ENCODE results near the gene TNK2. TPM values are rescaled to one million over a fixed set of nuclear protein-coding genes. Genes with fewer than 3 reads are reported as not detected.

TNK2 gene
- polyA plus RNA-seq, 3 donors, result 0.84 to 131 (median 1.8) TPM

GRCh38 chr3:195850857-195851543 lies 57.4 kb downstream of the TNK2 start:
- Histone ChIP-seq H3K27me3 (ENCODE audit: control insufficient read depth in 2 of 2, insufficient read depth in 2 of 2, low read length in 2 of 2) (peaks cover 2 to 17% of the 10 kb centered on the region in 2 donors), H3K4me3 (replicated peaks in 1 of 3; ENCODE audit: low read depth in 2 of 3, low read length in 3 of 3) (peak overlapping the region in 1 of 3 experiments; percentile 13), H3K4me2 (replicated peaks; ENCODE audit: extremely low read depth, low read length, poor library complexity, severe bottlenecking) (peak overlapping the region; percentile 57), H2AFZ (ENCODE audit: insufficient read depth, low read depth, low read length, poor library complexity, severe bottlenecking) (peak overlapping the region; percentile 7), H3K27ac (ENCODE audit: low read depth in 1 of 2, low read length in 2 of 2) (no peak overlapping the region), H3K9ac (ENCODE audit: insufficient read depth, low read length, poor library complexity, severe bottlenecking) (no peak overlapping the region), H3K4me1 (ENCODE audit: control insufficient read depth in 1 of 2, insufficient read depth in 2 of 2, low read length in 2 of 2) (peaks cover 0 to 6% of the 10 kb centered on the region in 2 donors), H3K36me3 (replicated peaks in 1 of 2; ENCODE audit: control insufficient read depth in 1 of 2, insufficient read depth in 2 of 2, low read length in 2 of 2) (no peaks in the 10 kb centered on the region), H3K79me2 (ENCODE audit: insufficient read depth, low read length) (no peaks in the 10 kb centered on the region), H4K20me1 (ENCODE audit: insufficient read depth, low read length) (no peaks in the 10 kb centered on the region), H3K9me3 (replicated peaks in 1 of 2; ENCODE audit: control insufficient read depth in 1 of 2, insufficient read depth in 1 of 2, low read length in 2 of 2) (no peaks in the 10 kb centered on the region)
- Mint-ChIP-seq H3K9me3 (peaks cover 0 to 3% (median 0%) of the 10 kb centered on the region in 7 donors), H3K36me3 (no peaks in the 10 kb centered on the region), H3K27ac (no peak overlapping the region), H3K4me3 (peak overlapping the region in 1 of 2 donors; percentile 84), H3K27me3 (ENCODE audit: low read depth in 3 of 3) (peaks cover 18 to 21% (median 19%) of the 10 kb centered on the region in 3 donors), H3K4me1 (peaks cover 13% of the 10 kb centered on the region)
- DNase-seq, result peak; percentile 88 to 89 (median 88)
- 9% methylated on average over 30 of the region's 31 CpGs for WGBS (ENCODE audit: insufficient coverage)
- intact Hi-C loops (cut with micrococcal nuclease), result no loop called here
- peak; percentile 100 for TF ChIP-seq CTCF (IDR thresholded peaks at IDR 0.05)

DNA sequence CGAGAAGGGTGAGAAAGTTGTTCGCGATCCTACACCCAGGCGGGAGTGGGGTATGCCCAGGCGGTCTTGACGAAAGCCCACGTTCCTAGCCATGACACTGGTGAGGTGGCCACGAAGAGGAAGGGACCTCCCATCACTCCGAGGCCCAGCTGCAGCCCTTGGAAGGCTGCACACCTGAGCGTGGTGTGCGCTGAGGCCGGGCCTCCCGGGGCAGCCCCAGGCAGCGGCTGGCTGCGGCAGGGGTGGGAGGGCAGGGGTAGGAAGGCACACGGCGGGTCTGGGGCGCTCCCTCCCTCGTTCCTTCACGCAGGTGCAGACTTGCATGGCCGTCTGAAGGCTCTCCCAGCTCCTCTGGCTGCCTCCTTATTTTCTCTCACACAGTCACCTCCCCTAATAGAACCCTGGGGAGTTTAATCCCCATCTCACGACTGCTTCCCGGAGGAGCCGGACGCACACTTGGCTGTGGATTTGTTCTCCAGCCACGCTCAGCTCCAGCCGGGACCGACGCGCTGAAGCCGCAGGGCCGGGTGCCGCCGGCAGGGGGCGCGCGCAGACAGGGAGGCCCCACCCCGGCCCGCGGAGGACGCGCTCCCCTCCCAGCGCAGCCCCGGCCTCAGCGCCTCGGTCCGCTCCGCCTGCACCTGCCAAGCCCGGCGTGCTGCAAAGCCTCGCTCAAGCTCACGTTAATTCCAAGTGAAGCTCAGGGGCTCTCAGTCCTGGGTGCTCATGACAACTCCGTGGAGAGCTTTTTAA lies 58.9 kb downstream of the TNK2 start:
- Histone ChIP-seq H3K4me3 (replicated peaks in 1 of 3; ENCODE audit: low read depth in 2 of 3, low read length in 3 of 3) (no peak overlapping the region), H3K4me2 (replicated peaks; ENCODE audit: extremely low read depth, low read length, poor library complexity, severe bottlenecking) (no peak overlapping the region), H3K9me3 (replicated peaks in 1 of 2; ENCODE audit: control insufficient read depth in 1 of 2, insufficient read depth in 1 of 2, low read length in 2 of 2) (no peaks in the 10 kb centered on the region), H3K4me1 (ENCODE audit: control insufficient read depth in 1 of 2, insufficient read depth in 2 of 2, low read length in 2 of 2) (peaks cover 0 to 6% of the 10 kb centered on the region in 2 donors), H3K36me3 (replicated peaks in 1 of 2; ENCODE audit: control insufficient read depth in 1 of 2, insufficient read depth in 2 of 2, low read length in 2 of 2) (no peaks in the 10 kb centered on the region), H3K27ac (ENCODE audit: low read depth in 1 of 2, low read length in 2 of 2) (no peak overlapping the region), H3K79me2 (ENCODE audit: insufficient read depth, low read length) (no peaks in the 10 kb centered on the region), H2AFZ (ENCODE audit: insufficient read depth, low read depth, low read length, poor library complexity, severe bottlenecking) (no peak overlapping the region), H3K9ac (ENCODE audit: insufficient read depth, low read length, poor library complexity, severe bottlenecking) (no peak overlapping the region), H3K27me3 (ENCODE audit: control insufficient read depth in 2 of 2, insufficient read depth in 2 of 2, low read length in 2 of 2) (peaks cover 2 to 17% of the 10 kb centered on the region in 2 donors), H4K20me1 (ENCODE audit: insufficient read depth, low read length) (no peaks in the 10 kb centered on the region)
- Mint-ChIP-seq H3K9me3 (peaks cover 0 to 3% (median 0%) of the 10 kb centered on the region in 7 donors), H3K27me3 (ENCODE audit: low read depth in 3 of 3) (peaks cover 19 to 22% (median 21%) of the 10 kb centered on the region in 3 donors), H3K27ac (no peak overlapping the region), H3K36me3 (no peaks in the 10 kb centered on the region), H3K4me3 (no peak overlapping the region), H3K4me1 (peaks cover 13% of the 10 kb centered on the region)
- intact Hi-C loops (cut with micrococcal nuclease), result no loop called here
- peak; percentile 68 for TF ChIP-seq CTCF (IDR thresholded peaks at IDR 0.05)
- WGBS (ENCODE audit: insufficient coverage), result 93% methylated on average over 46 of the region's 53 CpGs
- DNase-seq, result no peak

Data from CD14-positive monocyte (primary cell).